ENCODE measurements around the gene MIPEP. TPM values are rescaled to one million over a fixed set of nuclear protein-coding genes. Genes with fewer than 3 reads are reported as not detected.
A peak's percentile ranks its signal among the peaks of the same experiment; 100 is the strongest.

MIPEP gene
- total and polyA plus RNA-seq, 10 of the 15 experiments (the other 5 are each of a cell fraction or from before 2014, with no cell fraction given) = 15.6 to 56.2 (median 29.8) TPM

DNA sequence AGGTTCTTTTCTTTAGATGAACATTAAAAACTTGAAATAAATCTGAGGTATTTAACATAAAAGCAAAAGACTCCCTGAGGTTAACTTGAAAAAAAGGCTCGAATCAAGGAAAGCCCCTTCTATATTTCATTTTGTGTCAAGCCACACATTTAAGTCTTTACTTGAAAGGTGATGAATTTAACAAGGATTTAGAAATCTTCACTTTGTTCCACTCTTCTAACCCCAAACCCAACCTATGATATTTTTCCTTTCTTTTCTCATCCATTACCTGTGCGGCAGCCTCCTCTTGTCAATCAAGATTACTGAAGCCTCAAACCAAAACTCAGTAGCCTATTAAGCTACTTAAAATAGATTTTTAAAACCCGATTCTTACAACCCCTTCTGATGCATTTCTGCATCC, 33.8 kb downstream of the MIPEP start (continued):
- 0 out of 2 replicates have a peak, but pooled peaks have one; percentile 24 for TF ChIP-seq DPF2 (IDR thresholded peaks at IDR 0.05)
- TF ChIP-seq JUND (IDR thresholded peaks at IDR 0.05; ENCODE audit: low read depth, low read length) = no peak
- 0 out of 2 replicates have a peak, but pooled peaks have one; percentile 12 for TF ChIP-seq ZNF384 (IDR thresholded peaks at IDR 0.05; ENCODE audit: borderline replicate concordance, low read depth, low read length)
- peak; percentile 62; the same call in 1 of the 2 replicates for TF ChIP-seq MEF2A (IDR thresholded peaks at IDR 0.05; ENCODE audit: insufficient read depth, low read depth, low read length)

DNA sequence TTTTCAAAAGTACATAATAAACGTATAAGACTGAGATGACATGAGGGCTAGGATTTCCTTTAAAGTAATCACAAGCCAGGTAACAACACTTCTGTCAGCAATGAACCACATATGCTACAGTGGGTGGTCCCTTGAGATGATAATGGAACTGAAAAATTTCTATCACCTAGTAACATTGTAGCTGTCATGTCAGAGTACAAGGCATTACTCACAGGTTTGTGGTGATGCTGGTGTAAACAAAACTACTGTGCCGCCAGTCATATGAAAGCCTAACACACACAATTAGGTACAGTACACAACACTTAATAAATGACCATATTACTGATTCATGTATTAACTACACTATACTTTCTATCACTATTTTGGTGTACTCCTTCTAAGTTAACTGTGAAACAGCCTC, 36.8 kb downstream of the MIPEP start:
- 24% methylated on average over 2 of the region's 2 CpGs for WGBS (ENCODE audit: insufficient coverage, insufficient replicate concordance, low lambda C conversion rate, missing lambda C conversion rate)
- DNase-seq (ENCODE audit: low read depth, low spot score) = no peak
- H3K4me3 ChIP-seq = no peak overlapping the region
- H3K36me3 ChIP-seq (ENCODE audit: control insufficient read depth in 2 of 2, insufficient read depth in 2 of 2, low read length in 1 of 2) = no peaks in the 10 kb centered on the region
- FAIRE-seq = no peak
- RAD21 ChIA-PET (ENCODE audit: unreplicated experiment) = interaction anchor here (0.6 to 1.8 kb wide), 4 partner anchors 41 to 85 kb away, joined by 3 to 5 read pairs (median 4); no protein-coding TSS in a partner anchor
- no peaks in the 10 kb centered on the region for H3K9me3 ChIP-seq (replicated peaks; ENCODE audit: control insufficient read depth, insufficient read depth, low read length)
- no peaks in the 10 kb centered on the region for H3K79me2 ChIP-seq (ENCODE audit: control insufficient read depth, insufficient read depth, low read length)
- peaks cover 45% of the 10 kb centered on the region for H3K4me1 ChIP-seq (ENCODE audit: control insufficient read depth, insufficient read depth, low read length)
- in situ Hi-C loops (cut with MboI) = no loop called here
- no peaks in the 10 kb centered on the region for H4K20me1 ChIP-seq (ENCODE audit: control insufficient read depth, insufficient read depth)
- CTCF ChIA-PET = interaction anchor here (0.7 to 1.9 kb wide), 5 partner anchors 8 to 279 kb away, joined by 3 to 6 read pairs (median 3); no protein-coding TSS in a partner anchor
- intact Hi-C loops (cut with micrococcal nuclease; ENCODE audit: unreplicated experiment) = no loop called here
- SMC1A ChIA-PET (ENCODE audit: uncharacterized antibody, unreplicated experiment) = interaction anchor here (1.0 to 2.2 kb wide), 9 partner anchors 16 to 80 kb away, joined by 3 to 6 read pairs (median 4); no protein-coding TSS in a partner anchor
- ATAC-seq = peak; percentile 88
- BruUV-seq (replicated peaks) = no TSS peak
- no peak overlapping the region for H3K27ac ChIP-seq (ENCODE audit: control insufficient read depth, insufficient read depth)
- H2AFZ ChIP-seq (ENCODE audit: control insufficient read depth, low read depth, low read length) = no peak overlapping the region
- H3K9ac ChIP-seq (ENCODE audit: control insufficient read depth, insufficient read depth, low read length) = no peak overlapping the region
- POLR2A ChIA-PET = interaction anchor here (1.0 kb wide), 1 partner anchor 41 kb away, joined by 3 read pairs; no protein-coding TSS in a partner anchor
- H3K4me2 ChIP-seq (ENCODE audit: control insufficient read depth, insufficient read depth) = no peak overlapping the region
- no peaks in the 10 kb centered on the region for H3K27me3 ChIP-seq (replicated peaks in 1 of 2; ENCODE audit: control insufficient read depth in 2 of 2, insufficient read depth in 2 of 2, low read length in 1 of 2)
- no peak for TF ChIP-seq ZNF24 (IDR thresholded peaks at IDR 0.05)
- peak in 1 of 2 experiments; percentile 32; a peak in 1 of 4 replicates for TF ChIP-seq BHLHE40 (IDR thresholded peaks at IDR 0.05; ENCODE audit: borderline replicate concordance in 1 of 2, low read depth in 2 of 2, low read length in 1 of 2)
- TF ChIP-seq, protein P1, sequence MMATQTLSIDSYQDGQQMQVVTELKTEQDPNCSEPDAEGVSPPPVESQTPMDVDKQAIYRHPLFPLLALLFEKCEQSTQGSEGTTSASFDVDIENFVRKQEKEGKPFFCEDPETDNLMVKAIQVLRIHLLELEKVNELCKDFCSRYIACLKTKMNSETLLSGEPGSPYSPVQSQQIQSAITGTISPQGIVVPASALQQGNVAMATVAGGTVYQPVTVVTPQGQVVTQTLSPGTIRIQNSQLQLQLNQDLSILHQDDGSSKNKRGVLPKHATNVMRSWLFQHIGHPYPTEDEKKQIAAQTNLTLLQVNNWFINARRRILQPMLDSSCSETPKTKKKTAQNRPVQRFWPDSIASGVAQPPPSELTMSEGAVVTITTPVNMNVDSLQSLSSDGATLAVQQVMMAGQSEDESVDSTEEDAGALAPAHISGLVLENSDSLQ (IDR thresholded peaks at IDR 0.05) = peak; percentile 94
- TF ChIP-seq EP300 (IDR thresholded peaks at IDR 0.05; ENCODE audit: borderline replicate concordance in 1 of 2, control insufficient read depth in 1 of 2, low read depth in 2 of 2, low read length in 2 of 2) = peak; percentile 66 to 70
- peak; percentile 83 for TF ChIP-seq MEF2B (IDR thresholded peaks at IDR 0.05; ENCODE audit: partially characterized antibody, poor library complexity, severe bottlenecking)
- TF ChIP-seq CREM (IDR thresholded peaks at IDR 0.05; ENCODE audit: low read depth) = 0 out of 2 replicates have a peak, but pooled peaks have one; percentile 50
- peak; percentile 55; the same call in 1 of the 2 replicates for TF ChIP-seq RUNX3 (IDR thresholded peaks at IDR 0.05; ENCODE audit: low read length)
- peak; percentile 50; the same call in 1 of the 2 replicates for TF ChIP-seq CHD2 (IDR thresholded peaks at IDR 0.05; ENCODE audit: borderline replicate concordance, low read depth, low read length)
- TF ChIP-seq ATF7 (IDR thresholded peaks at IDR 0.05; ENCODE audit: low read depth) = peak; percentile 80
- TF ChIP-seq, protein P2, sequence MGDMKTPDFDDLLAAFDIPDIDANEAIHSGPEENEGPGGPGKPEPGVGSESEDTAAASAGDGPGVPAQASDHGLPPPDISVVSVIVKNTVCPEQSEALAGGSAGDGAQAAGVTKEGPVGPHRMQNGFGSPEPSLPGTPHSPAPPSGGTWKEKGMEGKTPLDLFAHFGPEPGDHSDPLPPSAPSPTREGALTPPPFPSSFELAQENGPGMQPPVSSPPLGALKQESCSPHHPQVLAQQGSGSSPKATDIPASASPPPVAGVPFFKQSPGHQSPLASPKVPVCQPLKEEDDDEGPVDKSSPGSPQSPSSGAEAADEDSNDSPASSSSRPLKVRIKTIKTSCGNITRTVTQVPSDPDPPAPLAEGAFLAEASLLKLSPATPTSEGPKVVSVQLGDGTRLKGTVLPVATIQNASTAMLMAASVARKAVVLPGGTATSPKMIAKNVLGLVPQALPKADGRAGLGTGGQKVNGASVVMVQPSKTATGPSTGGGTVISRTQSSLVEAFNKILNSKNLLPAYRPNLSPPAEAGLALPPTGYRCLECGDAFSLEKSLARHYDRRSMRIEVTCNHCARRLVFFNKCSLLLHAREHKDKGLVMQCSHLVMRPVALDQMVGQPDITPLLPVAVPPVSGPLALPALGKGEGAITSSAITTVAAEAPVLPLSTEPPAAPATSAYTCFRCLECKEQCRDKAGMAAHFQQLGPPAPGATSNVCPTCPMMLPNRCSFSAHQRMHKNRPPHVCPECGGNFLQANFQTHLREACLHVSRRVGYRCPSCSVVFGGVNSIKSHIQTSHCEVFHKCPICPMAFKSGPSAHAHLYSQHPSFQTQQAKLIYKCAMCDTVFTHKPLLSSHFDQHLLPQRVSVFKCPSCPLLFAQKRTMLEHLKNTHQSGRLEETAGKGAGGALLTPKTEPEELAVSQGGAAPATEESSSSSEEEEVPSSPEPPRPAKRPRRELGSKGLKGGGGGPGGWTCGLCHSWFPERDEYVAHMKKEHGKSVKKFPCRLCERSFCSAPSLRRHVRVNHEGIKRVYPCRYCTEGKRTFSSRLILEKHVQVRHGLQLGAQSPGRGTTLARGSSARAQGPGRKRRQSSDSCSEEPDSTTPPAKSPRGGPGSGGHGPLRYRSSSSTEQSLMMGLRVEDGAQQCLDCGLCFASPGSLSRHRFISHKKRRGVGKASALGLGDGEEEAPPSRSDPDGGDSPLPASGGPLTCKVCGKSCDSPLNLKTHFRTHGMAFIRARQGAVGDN (IDR thresholded peaks at IDR 0.05) = no peak
- TF ChIP-seq POLR2AphosphoS5 (IDR thresholded peaks at IDR 0.05; ENCODE audit: low read length) = no peak
- TF ChIP-seq MTA2 (IDR thresholded peaks at IDR 0.05; ENCODE audit: low read depth) = peak; percentile 80; the same call in 1 of the 2 replicates
- TF ChIP-seq CBX3 (IDR thresholded peaks at IDR 0.05; ENCODE audit: borderline replicate concordance, low read depth) = no peak

All from GM12878 (cell line).